PC-9 (cell line): ENCODE data around the gene SIGLEC6.

Experiments used
- EZH2 ChIP-seq: fragments of 200-600 bp; sonication (generic); IDR thresholded peaks from 2 replicates; pipeline ENCODE4 v1.8.0; 2017; ENCODE audit warnings: antibody characterized with exemption, low read depth
- TF ChIP-seq, protein P1 (sequence below): fragments of 200-600 bp; sonication (generic); conservative IDR thresholded peaks from 2 replicates; pipeline ENCODE4 v1.6.1; 2017; ENCODE audit warnings: mixed run types, antibody characterized with exemption, mild to moderate bottlenecking, moderate library complexity

DNA sequence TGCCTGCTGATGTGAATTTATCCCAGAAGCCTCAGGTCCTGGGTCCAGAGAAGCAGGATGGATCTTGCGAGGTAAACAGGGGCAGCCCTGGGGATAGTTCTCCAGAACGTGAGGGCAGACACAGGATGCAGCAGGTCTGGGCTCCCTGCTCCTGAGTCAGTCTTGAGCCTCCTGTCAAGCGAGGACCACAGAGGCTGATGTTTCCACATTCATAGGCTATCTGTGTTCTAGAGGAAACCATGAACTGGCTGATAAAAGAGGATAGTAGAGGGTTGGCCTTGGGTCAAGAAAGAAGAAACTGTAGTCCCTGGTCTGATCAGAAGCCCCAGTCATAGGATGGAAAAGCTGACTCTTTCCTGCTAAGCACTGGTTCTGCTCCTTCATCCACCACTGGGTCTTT, 41.9 kb upstream of the SIGLEC6 start:
- TF ChIP-seq, protein P1, sequence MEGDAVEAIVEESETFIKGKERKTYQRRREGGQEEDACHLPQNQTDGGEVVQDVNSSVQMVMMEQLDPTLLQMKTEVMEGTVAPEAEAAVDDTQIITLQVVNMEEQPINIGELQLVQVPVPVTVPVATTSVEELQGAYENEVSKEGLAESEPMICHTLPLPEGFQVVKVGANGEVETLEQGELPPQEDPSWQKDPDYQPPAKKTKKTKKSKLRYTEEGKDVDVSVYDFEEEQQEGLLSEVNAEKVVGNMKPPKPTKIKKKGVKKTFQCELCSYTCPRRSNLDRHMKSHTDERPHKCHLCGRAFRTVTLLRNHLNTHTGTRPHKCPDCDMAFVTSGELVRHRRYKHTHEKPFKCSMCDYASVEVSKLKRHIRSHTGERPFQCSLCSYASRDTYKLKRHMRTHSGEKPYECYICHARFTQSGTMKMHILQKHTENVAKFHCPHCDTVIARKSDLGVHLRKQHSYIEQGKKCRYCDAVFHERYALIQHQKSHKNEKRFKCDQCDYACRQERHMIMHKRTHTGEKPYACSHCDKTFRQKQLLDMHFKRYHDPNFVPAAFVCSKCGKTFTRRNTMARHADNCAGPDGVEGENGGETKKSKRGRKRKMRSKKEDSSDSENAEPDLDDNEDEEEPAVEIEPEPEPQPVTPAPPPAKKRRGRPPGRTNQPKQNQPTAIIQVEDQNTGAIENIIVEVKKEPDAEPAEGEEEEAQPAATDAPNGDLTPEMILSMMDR, result no peak
- no peak for TF ChIP-seq EZH2
